Colonic mucosa (tissue), 4 donors: ENCODE data around the gene VARS1. TPM values are rescaled to one million over a fixed set of nuclear protein-coding genes. Genes with fewer than 3 reads are reported as not detected.

Experiments
- DNase-seq: peaks from one replicate; pipeline ENCODE4 v3.0.0-alpha.2; 2020
- H3K27ac ChIP-seq: fragments of 200-600 bp; one replicate; pipeline ENCODE4 v1.8.0; 2021
- H3K27me3 ChIP-seq: fragments of 200-600 bp; one replicate; pipeline ENCODE4 v1.8.0; 2021
- H3K36me3 ChIP-seq: fragments of 200-600 bp; one replicate; pipeline ENCODE4 v1.8.0; 2021
- H3K4me1 ChIP-seq: fragments of 200-600 bp; one replicate; pipeline ENCODE4 v1.8.0; 2021; ENCODE audit warnings: mild to moderate bottlenecking
- H3K4me3 ChIP-seq: fragments of 200-600 bp; one replicate; pipeline ENCODE4 v1.8.0; 2021
- H3K9ac ChIP-seq, 2 donors: one replicate each; pipeline ENCODE4 v1.7.0; 2013; ENCODE audit warnings: control low read depth in 2 of 2, low read depth in 2 of 2, low read length in 2 of 2
- H3K9me3 ChIP-seq: fragments of 200-600 bp; one replicate; pipeline ENCODE4 v1.8.0; 2021
- intact Hi-C: fragments of 100-400 bp; cut with DNase I; formaldehyde crosslinking; loops from one replicate; pipeline ENCODE4 v1.14.1; 2022
- total RNA-seq, 2 donors: library from RNA; stranded (reverse); fragmentation: NEBNext Ultra II Directional in 1 of 2; extraction: Animal tissue kit (Norgen Biotek cat#: 25700) in 1 of 2; gene quantifications; one replicate each; pipeline ENCODE4 v1.2.1, GENCODE V29; 2021
- TF ChIP-seq, protein P1 (sequence below): fragments of 200-600 bp; IDR thresholded peaks from one replicate; pipeline ENCODE4 v1.8.0; 2022; ENCODE audit warnings: antibody characterized with exemption, mild to moderate bottlenecking
- donor health status: healthy.
- donor health status: DM: no; HTN: no; CAD: no.
- donor health status: DM: no; HTN: no; CAD: no.

The VARS1 gene
- total RNA-seq, 2 donors from 2014 or later, result 40.8 to 136 TPM

DNA sequence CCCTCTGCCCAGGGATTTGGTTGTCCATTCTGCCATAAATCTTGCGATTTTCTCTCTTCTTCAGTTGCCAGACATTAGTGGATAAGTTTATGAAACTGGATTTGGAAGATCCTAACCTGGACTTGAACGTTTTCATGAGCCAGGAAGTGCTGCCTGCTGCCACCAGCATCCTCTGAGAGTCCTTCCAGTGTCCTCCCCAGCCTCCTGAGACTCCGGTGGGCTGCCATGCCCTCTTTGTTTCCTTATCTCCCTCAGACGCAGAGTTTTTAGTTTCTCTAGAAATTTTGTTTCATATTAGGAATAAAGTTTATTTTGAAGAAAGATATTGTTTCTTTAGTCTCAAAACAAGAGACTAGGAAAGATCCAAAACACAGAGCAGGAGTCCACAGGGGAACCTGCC is 33.2 kb downstream of the VARS1 start, which contains the start of gene SAPCD1:
Gene SAPCD1 (plus strand): TSS at position 301 of the 400 bp plus-strand sequence. CDS start 399 bp downstream, outside the sequence.
- Histone ChIP-seq H3K4me1 (no peaks in the 10 kb centered on the region), H3K27me3 (no peaks in the 10 kb centered on the region), H3K36me3 (no peaks in the 10 kb centered on the region), H3K9ac (no peak within 1 kb of the TSS), H3K27ac (no peak within 1 kb of the TSS), H3K4me3 (no peak within 1 kb of the TSS), H3K9me3 (no peaks in the 10 kb centered on the region)
- no peak for DNase-seq
- intact Hi-C loops, result loop anchor here (10.0 kb wide), 1 partner anchor 192 kb away; the partner anchor contains the start of genes NELFE and SKIC2
- TF ChIP-seq, protein P1, sequence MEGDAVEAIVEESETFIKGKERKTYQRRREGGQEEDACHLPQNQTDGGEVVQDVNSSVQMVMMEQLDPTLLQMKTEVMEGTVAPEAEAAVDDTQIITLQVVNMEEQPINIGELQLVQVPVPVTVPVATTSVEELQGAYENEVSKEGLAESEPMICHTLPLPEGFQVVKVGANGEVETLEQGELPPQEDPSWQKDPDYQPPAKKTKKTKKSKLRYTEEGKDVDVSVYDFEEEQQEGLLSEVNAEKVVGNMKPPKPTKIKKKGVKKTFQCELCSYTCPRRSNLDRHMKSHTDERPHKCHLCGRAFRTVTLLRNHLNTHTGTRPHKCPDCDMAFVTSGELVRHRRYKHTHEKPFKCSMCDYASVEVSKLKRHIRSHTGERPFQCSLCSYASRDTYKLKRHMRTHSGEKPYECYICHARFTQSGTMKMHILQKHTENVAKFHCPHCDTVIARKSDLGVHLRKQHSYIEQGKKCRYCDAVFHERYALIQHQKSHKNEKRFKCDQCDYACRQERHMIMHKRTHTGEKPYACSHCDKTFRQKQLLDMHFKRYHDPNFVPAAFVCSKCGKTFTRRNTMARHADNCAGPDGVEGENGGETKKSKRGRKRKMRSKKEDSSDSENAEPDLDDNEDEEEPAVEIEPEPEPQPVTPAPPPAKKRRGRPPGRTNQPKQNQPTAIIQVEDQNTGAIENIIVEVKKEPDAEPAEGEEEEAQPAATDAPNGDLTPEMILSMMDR, result no peak

DNA sequence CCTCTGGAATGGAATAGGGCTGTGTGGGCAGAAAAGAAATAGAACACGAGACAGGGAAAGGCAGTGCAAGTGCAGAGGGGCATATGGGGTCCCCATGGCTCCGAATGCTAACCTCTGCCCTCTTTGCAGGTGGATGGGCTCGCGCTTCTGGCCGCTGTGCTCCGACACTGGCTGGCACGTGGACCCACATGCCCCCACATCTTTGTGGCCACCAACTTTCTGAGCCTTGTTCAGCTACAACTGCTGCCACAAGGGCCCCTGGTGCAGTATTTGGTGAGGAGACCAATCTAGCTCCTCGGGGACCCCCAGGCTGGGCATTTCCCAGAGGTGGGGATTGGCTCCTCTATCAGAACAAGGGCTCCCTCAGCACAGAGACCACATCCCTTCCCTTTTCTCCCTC is 34.2 kb downstream of the VARS1 start:
- no peak overlapping the region for H3K27ac ChIP-seq
- H3K27me3 ChIP-seq, result no peaks in the 10 kb centered on the region
- no peak overlapping the region for H3K4me3 ChIP-seq
- no peak for DNase-seq
- no peaks in the 10 kb centered on the region for H3K9me3 ChIP-seq
- H3K36me3 ChIP-seq, result no peaks in the 10 kb centered on the region
- TF ChIP-seq, protein P1, result no peak
- no peaks in the 10 kb centered on the region for H3K4me1 ChIP-seq
- intact Hi-C loops, result loop anchor here (10.0 kb wide), 1 partner anchor 193 kb away; the partner anchor contains the start of genes NELFE and SKIC2
- no peak overlapping the region for H3K9ac ChIP-seq

DNA sequence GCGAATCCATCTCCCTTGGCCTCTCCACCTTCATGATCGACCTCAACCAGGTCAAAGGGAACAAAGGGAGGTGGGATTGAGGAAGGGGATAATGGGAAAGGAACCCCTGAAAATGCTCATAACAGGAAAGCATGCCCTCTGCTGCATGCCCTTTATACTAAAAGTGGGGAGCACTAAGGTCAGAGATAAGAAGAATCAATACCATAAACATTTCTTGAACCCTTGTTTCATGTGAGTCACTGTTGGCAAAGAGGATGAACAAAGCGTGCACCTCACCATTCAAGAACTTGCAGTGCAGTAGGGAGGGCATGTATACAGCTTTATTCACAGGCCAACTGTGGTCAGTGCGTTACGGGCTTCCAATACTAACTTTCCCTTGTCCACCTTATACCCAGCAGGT is 34.8 kb downstream of the VARS1 start:
- H3K27me3 ChIP-seq, result no peaks in the 10 kb centered on the region
- H3K9ac ChIP-seq, result no peak overlapping the region
- no peaks in the 10 kb centered on the region for H3K36me3 ChIP-seq
- TF ChIP-seq, protein P1, result no peak
- no peak overlapping the region for H3K4me3 ChIP-seq
- intact Hi-C loops, result loop anchor here (10.0 kb wide), 1 partner anchor 194 kb away; the partner anchor contains the start of genes NELFE and SKIC2
- DNase-seq, result no peak
- no peak overlapping the region for H3K27ac ChIP-seq
- no peaks in the 10 kb centered on the region for H3K4me1 ChIP-seq
- no peaks in the 10 kb centered on the region for H3K9me3 ChIP-seq

DNA sequence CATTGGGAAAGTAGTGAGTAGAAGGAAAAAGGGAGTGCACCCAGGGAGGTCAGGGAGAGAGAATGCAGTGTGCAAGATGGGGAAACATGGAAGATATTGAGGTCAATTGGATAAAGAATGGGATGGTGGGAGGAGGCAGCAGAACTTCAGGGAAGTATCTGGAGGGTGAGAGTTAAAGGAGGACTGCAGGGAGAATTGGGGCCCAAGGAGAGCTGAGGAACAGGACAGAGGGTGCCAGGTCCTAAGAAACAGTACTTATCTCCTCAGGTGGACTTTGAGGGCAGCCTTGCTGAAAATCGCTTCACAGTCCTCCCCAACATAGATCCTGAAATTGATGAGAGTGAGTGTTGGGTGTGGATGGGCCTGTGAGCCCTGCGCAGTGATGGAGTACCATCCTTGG is 37.3 kb downstream of the VARS1 start:
- no peak overlapping the region for H3K9ac ChIP-seq
- H3K27ac ChIP-seq, result no peak overlapping the region
- no peaks in the 10 kb centered on the region for H3K27me3 ChIP-seq
- intact Hi-C loops, result no loop called here
- H3K4me1 ChIP-seq, result no peaks in the 10 kb centered on the region
- H3K9me3 ChIP-seq, result no peaks in the 10 kb centered on the region
- TF ChIP-seq, protein P1, result no peak
- no peak overlapping the region for H3K4me3 ChIP-seq
- DNase-seq, result no peak
- no peaks in the 10 kb centered on the region for H3K36me3 ChIP-seq

DNA sequence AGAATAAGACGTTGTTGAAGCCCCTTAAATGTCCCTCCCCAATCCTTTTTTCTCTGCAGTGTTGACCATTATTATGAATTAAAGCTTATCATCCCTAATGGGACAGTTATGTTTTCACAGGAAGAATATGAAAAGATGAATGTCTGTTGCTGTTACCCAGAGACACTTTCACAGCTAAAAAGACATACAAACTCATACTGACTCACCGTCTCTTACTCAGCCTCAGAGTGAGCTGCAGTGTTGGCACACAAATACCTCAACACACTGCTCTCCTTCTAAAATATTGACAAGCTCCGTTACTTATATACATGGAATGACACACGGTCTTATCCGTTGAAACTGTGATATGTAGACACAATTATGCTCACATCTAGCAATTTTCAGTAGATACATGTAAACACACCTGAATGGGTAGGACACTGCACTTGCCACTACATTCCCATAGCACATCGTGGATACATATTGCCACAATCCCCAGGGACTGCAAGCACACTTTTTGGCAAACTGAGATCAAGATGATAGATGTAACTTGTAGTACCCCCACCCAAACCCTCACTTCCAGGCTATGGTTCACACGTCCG is 42.7 kb downstream of the VARS1 start:
- Histone ChIP-seq H3K27me3 (no peaks in the 10 kb centered on the region), H3K9me3 (no peaks in the 10 kb centered on the region), H3K4me3 (no peak overlapping the region), H3K4me1 (no peaks in the 10 kb centered on the region), H3K36me3 (no peaks in the 10 kb centered on the region), H3K27ac (no peak overlapping the region), H3K9ac (no peak overlapping the region)
- TF ChIP-seq, protein P1, result no peak
- intact Hi-C loops, result no loop called here
- DNase-seq, result no peak
